Measurements from ENCODE around the gene LRRC32. TPM values are rescaled to one million over a fixed set of nuclear protein-coding genes. Genes with fewer than 3 reads are reported as not detected.

The LRRC32 gene
- total and polyA plus RNA-seq, 9 of the 15 experiments (the other 6 are each of a cell fraction or from before 2014, with no cell fraction given), result 0.10 to 0.50 (median 0.19) TPM; not detected in 5

DNA sequence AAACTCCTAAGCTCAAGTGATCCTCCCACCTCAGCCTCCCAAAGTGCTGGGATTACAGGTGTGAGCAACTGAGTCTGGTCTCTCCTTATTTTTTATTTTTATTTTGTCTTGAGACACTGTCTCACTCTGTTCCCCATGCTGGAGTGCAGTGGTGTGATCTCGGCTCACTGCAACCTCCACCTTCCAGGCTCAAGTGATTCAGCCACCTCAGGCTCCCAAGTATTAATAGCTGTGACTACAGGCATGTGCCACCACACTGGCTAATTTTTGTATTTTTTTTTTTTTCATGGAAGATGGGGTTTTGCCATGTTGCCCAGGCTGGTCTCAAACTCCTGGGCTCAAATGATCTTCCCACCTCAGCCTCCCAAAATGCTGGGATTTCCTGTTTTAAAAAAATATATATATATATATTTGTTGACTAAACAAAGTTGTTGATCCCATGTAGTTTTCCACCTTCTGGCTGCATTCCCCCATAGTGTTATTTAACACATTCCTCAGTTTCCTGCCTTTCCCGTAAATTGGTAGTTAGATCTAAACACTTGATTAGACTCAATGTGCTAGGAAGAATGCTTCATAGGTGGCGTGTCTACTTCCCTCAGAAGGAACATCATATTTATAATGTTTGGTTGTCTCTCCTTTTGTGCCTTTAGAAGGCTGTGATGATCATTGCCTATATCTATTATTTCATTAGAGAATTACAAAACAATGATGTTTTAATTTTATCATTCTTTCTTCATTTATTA is 38.8 kb downstream of the LRRC32 start:
- Histone ChIP-seq H3K9ac (ENCODE audit: insufficient read depth in 1 of 2, low read depth in 2 of 2, low read length in 2 of 2) (no peak overlapping the region), H3K9me1 (ENCODE audit: control insufficient read depth, insufficient read depth, low read length) (no peaks in the 10 kb centered on the region), H3K9me3 (replicated peaks; ENCODE audit: control insufficient read depth, insufficient read depth, low read depth, low read length) (no peaks in the 10 kb centered on the region), H3K79me2 (ENCODE audit: control insufficient read depth, insufficient read depth, low read length) (no peaks in the 10 kb centered on the region), H3K36me3 (ENCODE audit: control insufficient read depth, insufficient read depth, low read length) (no peaks in the 10 kb centered on the region), H4K20me1 (replicated peaks; ENCODE audit: control insufficient read depth, insufficient read depth, low read length) (no peaks in the 10 kb centered on the region), H2AFZ (ENCODE audit: low read depth, low read length) (no peak overlapping the region), H3K4me2 (ENCODE audit: insufficient read depth, low read length) (no peak overlapping the region), H3K27me3 (ENCODE audit: control insufficient read depth in 2 of 2, insufficient read depth in 2 of 2, low read length in 2 of 2) (peaks cover 13 to 20% of the 10 kb centered on the region in 2 experiments; a peak in 3 of 5 replicates), H3K27ac (ENCODE audit: extremely low read depth, low read depth, low read length) (no peak overlapping the region), H3K4me3 (no peak overlapping the region), H3K4me1 (replicated peaks in 1 of 2; ENCODE audit: control insufficient read depth in 2 of 2, insufficient read depth in 2 of 2, low read length in 2 of 2) (peaks cover 0 to 11% of the 10 kb centered on the region in 2 experiments; a peak in 2 of 5 replicates)
- TF ChIP-seq PKNOX1 (IDR thresholded peaks at IDR 0.05), result no peak
- TF ChIP-seq, protein P1, sequence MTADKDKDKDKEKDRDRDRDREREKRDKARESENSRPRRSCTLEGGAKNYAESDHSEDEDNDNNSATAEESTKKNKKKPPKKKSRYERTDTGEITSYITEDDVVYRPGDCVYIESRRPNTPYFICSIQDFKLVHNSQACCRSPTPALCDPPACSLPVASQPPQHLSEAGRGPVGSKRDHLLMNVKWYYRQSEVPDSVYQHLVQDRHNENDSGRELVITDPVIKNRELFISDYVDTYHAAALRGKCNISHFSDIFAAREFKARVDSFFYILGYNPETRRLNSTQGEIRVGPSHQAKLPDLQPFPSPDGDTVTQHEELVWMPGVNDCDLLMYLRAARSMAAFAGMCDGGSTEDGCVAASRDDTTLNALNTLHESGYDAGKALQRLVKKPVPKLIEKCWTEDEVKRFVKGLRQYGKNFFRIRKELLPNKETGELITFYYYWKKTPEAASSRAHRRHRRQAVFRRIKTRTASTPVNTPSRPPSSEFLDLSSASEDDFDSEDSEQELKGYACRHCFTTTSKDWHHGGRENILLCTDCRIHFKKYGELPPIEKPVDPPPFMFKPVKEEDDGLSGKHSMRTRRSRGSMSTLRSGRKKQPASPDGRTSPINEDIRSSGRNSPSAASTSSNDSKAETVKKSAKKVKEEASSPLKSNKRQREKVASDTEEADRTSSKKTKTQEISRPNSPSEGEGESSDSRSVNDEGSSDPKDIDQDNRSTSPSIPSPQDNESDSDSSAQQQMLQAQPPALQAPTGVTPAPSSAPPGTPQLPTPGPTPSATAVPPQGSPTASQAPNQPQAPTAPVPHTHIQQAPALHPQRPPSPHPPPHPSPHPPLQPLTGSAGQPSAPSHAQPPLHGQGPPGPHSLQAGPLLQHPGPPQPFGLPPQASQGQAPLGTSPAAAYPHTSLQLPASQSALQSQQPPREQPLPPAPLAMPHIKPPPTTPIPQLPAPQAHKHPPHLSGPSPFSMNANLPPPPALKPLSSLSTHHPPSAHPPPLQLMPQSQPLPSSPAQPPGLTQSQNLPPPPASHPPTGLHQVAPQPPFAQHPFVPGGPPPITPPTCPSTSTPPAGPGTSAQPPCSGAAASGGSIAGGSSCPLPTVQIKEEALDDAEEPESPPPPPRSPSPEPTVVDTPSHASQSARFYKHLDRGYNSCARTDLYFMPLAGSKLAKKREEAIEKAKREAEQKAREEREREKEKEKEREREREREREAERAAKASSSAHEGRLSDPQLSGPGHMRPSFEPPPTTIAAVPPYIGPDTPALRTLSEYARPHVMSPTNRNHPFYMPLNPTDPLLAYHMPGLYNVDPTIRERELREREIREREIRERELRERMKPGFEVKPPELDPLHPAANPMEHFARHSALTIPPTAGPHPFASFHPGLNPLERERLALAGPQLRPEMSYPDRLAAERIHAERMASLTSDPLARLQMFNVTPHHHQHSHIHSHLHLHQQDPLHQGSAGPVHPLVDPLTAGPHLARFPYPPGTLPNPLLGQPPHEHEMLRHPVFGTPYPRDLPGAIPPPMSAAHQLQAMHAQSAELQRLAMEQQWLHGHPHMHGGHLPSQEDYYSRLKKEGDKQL (CRISPR knock-in tag; IDR thresholded peaks at IDR 0.05; ENCODE audit: borderline replicate concordance), result no peak
- TF ChIP-seq GATAD2A (IDR thresholded peaks at IDR 0.05), result no peak
- no peak for TF ChIP-seq PRPF4 (IDR thresholded peaks at IDR 0.05; ENCODE audit: insufficient read depth, low read depth, low read length, poor library complexity, severe bottlenecking)
- no peak for TF ChIP-seq SMAD4 (CRISPR knock-in tag; conservative IDR thresholded peaks at IDR 0.05)
- ChIA-PET POLR2A (no interaction called here), CTCF (ENCODE audit: low intra/inter-chr PET ratio) (no interaction called here)
- ATAC-seq (no peak), DNase-seq (ENCODE audit: extremely low read depth in 1 of 4, low spot score in 3 of 4) (no peak), FAIRE-seq (no peak)
- intact Hi-C loops (cut with micrococcal nuclease), result no loop called here
- in situ Hi-C loops (cut with MboI), result no loop called here
- WGBS (ENCODE audit: insufficient coverage, low coverage, missing lambda C conversion rate), result 32% methylated on average over 3 of the region's 3 CpGs
- no TSS peak for BruUV-seq (replicated peaks)
